ENCODE measurements around the gene COPS6.
A peak's percentile ranks its signal among the peaks of the same experiment; 100 is the strongest.

COPS6 gene

GRCh38 chr7:100064162-100064561 lies 24.6 kb upstream of the COPS6 start:
- Histone ChIP-seq H3K27me3 (replicated peaks; ENCODE audit: control insufficient read depth, insufficient read depth, low read length) (no peaks in the 10 kb centered on the region), H3K36me3 (ENCODE audit: control insufficient read depth, insufficient read depth, low read length, severe bottlenecking) (peaks cover 41% of the 10 kb centered on the region), H3K4me3 (ENCODE audit: low read length) (no peak overlapping the region), H3K9ac (ENCODE audit: low read length) (no peak overlapping the region), H3K4me1 (ENCODE audit: control insufficient read depth, insufficient read depth, low read length) (peaks cover 11% of the 10 kb centered on the region), H3K9me3 (ENCODE audit: control insufficient read depth, low read length) (no peaks in the 10 kb centered on the region)
- DNase-seq (ENCODE audit: low read depth) = no peak

DNA sequence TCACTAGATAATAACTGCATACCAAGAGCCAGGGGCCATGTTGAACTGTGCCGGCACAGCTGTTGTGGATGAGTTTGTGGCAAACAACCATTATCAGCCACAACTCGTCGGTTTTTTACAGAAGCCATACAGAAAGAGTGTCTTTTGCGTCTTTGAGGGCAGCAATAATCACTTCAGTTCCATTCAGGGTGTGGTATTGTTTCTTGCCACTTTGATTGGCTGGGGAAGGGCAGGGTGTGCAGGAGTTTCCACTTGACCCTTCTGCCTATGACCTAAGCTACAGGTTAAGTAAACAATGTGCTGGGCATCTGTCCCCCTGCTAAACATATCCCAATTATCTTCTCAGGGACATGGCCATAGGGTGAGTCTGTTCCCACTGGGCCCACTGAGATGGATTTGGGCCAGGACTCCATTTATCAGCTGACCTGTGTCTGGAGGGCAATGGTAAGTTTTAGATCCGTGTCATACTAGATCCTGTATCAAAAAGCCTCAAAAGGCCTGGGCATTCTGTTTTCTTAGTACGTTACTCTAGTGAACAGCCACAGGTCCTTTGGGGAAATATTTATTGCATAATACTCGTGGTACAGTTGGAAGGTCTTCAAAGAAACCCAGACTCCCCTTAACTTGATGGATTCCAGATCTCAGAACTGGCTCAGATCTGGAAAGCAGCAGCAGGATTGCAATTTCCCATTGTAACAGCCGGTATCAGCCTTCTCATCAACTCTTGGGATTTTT lies 23.1 kb upstream of the COPS6 start:
- Histone ChIP-seq H3K4me3 (ENCODE audit: low read length) (no peak overlapping the region), H3K9ac (ENCODE audit: low read length) (no peak overlapping the region), H3K36me3 (ENCODE audit: control insufficient read depth, insufficient read depth, low read length, severe bottlenecking) (peaks cover 49% of the 10 kb centered on the region), H3K27me3 (replicated peaks; ENCODE audit: control insufficient read depth, insufficient read depth, low read length) (no peaks in the 10 kb centered on the region), H3K4me1 (ENCODE audit: control insufficient read depth, insufficient read depth, low read length) (peaks cover 11% of the 10 kb centered on the region), H3K9me3 (ENCODE audit: control insufficient read depth, low read length) (peaks cover 12% of the 10 kb centered on the region)
- peak; percentile 92 for DNase-seq (ENCODE audit: low read depth)

GRCh38 chr7:100066953-100067352 lies 21.8 kb upstream of the COPS6 start:
- Histone ChIP-seq H3K9ac (ENCODE audit: low read length) (no peak overlapping the region), H3K9me3 (ENCODE audit: control insufficient read depth, low read length) (peaks cover 25% of the 10 kb centered on the region), H3K27me3 (replicated peaks; ENCODE audit: control insufficient read depth, insufficient read depth, low read length) (no peaks in the 10 kb centered on the region), H3K4me3 (ENCODE audit: low read length) (no peak overlapping the region), H3K4me1 (ENCODE audit: control insufficient read depth, insufficient read depth, low read length) (peaks cover 11% of the 10 kb centered on the region), H3K36me3 (ENCODE audit: control insufficient read depth, insufficient read depth, low read length, severe bottlenecking) (peaks cover 57% of the 10 kb centered on the region)
- DNase-seq (ENCODE audit: low read depth) = no peak

DNA sequence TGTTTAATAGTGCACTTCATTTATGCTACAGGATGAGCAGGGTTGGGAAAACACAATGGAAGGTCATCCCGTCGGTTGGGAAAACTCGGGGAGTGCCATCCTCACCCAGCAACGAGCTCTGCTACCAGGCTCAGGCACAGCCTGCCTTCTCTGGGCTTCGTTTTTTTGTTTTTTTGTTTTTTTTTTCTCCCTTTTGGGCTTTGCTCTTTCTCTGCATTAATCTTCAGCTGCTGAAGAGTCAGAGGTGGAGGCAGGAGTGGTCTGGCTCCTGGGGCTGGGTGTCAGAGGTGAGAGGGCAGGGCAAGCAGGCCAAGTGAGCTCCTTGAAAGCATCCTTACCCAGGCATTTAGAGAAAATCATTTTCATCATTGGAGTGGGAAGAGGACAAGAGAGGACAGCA lies 18.8 kb upstream of the COPS6 start:
- H3K9ac ChIP-seq (ENCODE audit: low read length) = no peak overlapping the region
- peaks cover 68% of the 10 kb centered on the region for H3K36me3 ChIP-seq (ENCODE audit: control insufficient read depth, insufficient read depth, low read length, severe bottlenecking)
- DNase-seq (ENCODE audit: low read depth) = no peak
- H3K27me3 ChIP-seq (replicated peaks; ENCODE audit: control insufficient read depth, insufficient read depth, low read length) = no peaks in the 10 kb centered on the region
- H3K4me1 ChIP-seq (ENCODE audit: control insufficient read depth, insufficient read depth, low read length) = peaks cover 11% of the 10 kb centered on the region
- H3K9me3 ChIP-seq (ENCODE audit: control insufficient read depth, low read length) = peaks cover 37% of the 10 kb centered on the region
- peak overlapping the region; percentile 59 for H3K4me3 ChIP-seq (ENCODE audit: low read length)

GRCh38 chr7:100071018-100071723 lies 17.6 kb upstream of the COPS6 start:
- Histone ChIP-seq H3K4me3 (ENCODE audit: low read length) (peak overlapping the region; percentile 59), H3K27me3 (replicated peaks; ENCODE audit: control insufficient read depth, insufficient read depth, low read length) (no peaks in the 10 kb centered on the region), H3K36me3 (ENCODE audit: control insufficient read depth, insufficient read depth, low read length, severe bottlenecking) (peaks cover 80% of the 10 kb centered on the region), H3K9ac (ENCODE audit: low read length) (no peak overlapping the region), H3K4me1 (ENCODE audit: control insufficient read depth, insufficient read depth, low read length) (peaks cover 2% of the 10 kb centered on the region), H3K9me3 (ENCODE audit: control insufficient read depth, low read length) (peaks cover 37% of the 10 kb centered on the region)
- no peak for DNase-seq (ENCODE audit: low read depth)

DNA sequence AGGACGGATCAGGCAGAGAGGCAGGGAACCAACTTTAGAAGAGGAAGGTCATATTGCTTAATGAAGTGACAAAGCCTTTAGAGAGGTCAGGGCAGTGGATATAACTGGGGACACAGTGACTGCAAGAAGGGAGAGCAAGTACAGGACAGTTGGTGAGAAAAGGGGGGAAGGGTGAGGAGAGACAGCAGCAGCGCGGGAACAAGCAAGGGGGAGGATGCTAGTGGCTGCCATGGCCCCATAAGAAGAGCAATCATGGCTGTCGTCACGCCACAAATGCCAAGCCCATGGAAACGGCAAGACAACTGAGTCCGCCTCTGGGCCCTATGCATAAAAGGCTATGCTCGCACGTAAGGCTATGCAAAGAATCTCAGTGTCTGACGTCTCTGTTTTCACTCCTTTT lies 16.3 kb upstream of the COPS6 start:
- no peaks in the 10 kb centered on the region for H3K27me3 ChIP-seq (replicated peaks; ENCODE audit: control insufficient read depth, insufficient read depth, low read length)
- peak overlapping the region; percentile 59 for H3K4me3 ChIP-seq (ENCODE audit: low read length)
- no peak overlapping the region for H3K9ac ChIP-seq (ENCODE audit: low read length)
- peaks cover 90% of the 10 kb centered on the region for H3K36me3 ChIP-seq (ENCODE audit: control insufficient read depth, insufficient read depth, low read length, severe bottlenecking)
- DNase-seq (ENCODE audit: low read depth) = no peak
- no peaks in the 10 kb centered on the region for H3K4me1 ChIP-seq (ENCODE audit: control insufficient read depth, insufficient read depth, low read length)
- peaks cover 37% of the 10 kb centered on the region for H3K9me3 ChIP-seq (ENCODE audit: control insufficient read depth, low read length)

DNA sequence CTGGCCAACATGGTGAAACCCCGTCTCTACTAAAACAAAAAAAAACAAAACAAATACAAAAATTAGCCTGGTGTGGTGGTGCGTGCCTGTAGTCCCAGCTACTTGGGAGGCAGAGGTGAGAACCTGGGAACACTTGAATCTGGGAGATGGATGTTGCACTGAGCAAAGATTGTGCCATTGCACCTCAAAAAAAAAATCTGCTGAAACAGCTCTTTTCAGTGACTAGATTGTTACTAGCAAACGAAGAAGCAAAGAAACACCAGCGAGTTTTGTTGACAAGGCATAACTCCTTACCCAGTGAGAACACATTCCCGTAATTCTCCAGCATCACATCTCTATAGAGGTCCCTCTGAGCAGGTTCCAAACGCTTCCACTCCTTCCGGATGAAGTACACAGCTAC lies 13.9 kb upstream of the COPS6 start:
- no peak for DNase-seq (ENCODE audit: low read depth)
- Histone ChIP-seq H3K9ac (ENCODE audit: low read length) (no peak overlapping the region), H3K9me3 (ENCODE audit: control insufficient read depth, low read length) (peaks cover 33% of the 10 kb centered on the region), H3K4me1 (ENCODE audit: control insufficient read depth, insufficient read depth, low read length) (peaks cover 8% of the 10 kb centered on the region), H3K36me3 (ENCODE audit: control insufficient read depth, insufficient read depth, low read length, severe bottlenecking) (peaks cover 87% of the 10 kb centered on the region), H3K27me3 (replicated peaks; ENCODE audit: control insufficient read depth, insufficient read depth, low read length) (no peaks in the 10 kb centered on the region), H3K4me3 (ENCODE audit: low read length) (no peak overlapping the region)

DNA sequence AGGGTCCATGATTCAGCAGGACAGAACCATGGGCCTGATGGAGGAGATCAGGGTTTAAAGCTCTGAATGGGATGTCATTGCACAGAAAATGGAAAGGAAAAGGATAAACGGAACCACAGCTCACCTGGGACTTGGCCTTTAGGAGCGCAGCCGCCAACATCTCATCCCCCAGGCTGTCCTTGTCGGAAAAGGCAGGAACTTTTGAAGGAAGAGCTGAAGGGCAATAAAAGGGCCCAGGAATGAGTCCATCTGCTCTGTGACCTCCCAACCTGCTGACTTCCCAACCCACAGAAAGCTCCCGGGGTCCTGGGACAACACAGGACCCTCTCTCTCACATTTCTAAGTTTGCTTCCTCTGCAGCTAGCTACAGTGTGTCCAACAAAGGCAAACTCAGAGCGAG lies 13.4 kb upstream of the COPS6 start:
- DNase-seq (ENCODE audit: low read depth) = no peak
- Histone ChIP-seq H3K27me3 (replicated peaks; ENCODE audit: control insufficient read depth, insufficient read depth, low read length) (no peaks in the 10 kb centered on the region), H3K4me3 (ENCODE audit: low read length) (no peak overlapping the region), H3K9me3 (ENCODE audit: control insufficient read depth, low read length) (peaks cover 28% of the 10 kb centered on the region), H3K4me1 (ENCODE audit: control insufficient read depth, insufficient read depth, low read length) (peaks cover 14% of the 10 kb centered on the region), H3K9ac (ENCODE audit: low read length) (no peak overlapping the region), H3K36me3 (ENCODE audit: control insufficient read depth, insufficient read depth, low read length, severe bottlenecking) (peaks cover 81% of the 10 kb centered on the region)

DNA sequence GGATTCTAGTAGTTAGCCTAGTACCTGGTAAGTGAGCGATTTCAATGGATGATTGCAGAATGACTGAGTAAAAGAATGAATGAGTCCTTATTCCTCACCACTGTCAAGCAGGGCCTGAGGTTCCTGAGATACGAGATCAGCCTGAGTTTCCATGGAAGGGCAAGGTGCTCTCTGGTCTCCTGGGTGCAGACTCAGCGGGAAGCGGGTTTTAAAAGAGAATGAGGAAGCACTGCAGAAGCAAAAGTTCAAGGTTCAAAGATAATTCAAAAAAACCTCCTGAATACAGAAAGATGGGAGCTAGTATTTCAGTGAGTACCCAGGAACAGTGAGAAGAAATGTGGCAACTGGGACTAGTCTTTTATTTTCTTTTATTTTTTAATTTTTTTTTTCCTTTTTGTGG lies 11.6 kb upstream of the COPS6 start:
- no peak for DNase-seq (ENCODE audit: low read depth)
- Histone ChIP-seq H3K4me3 (ENCODE audit: low read length) (no peak overlapping the region), H3K4me1 (ENCODE audit: control insufficient read depth, insufficient read depth, low read length) (peaks cover 15% of the 10 kb centered on the region), H3K27me3 (replicated peaks; ENCODE audit: control insufficient read depth, insufficient read depth, low read length) (no peaks in the 10 kb centered on the region), H3K36me3 (ENCODE audit: control insufficient read depth, insufficient read depth, low read length, severe bottlenecking) (peaks cover 63% of the 10 kb centered on the region), H3K9me3 (ENCODE audit: control insufficient read depth, low read length) (peaks cover 10% of the 10 kb centered on the region), H3K9ac (ENCODE audit: low read length) (no peak overlapping the region)

- peaks cover 44% of the 10 kb centered on the region for H3K36me3 ChIP-seq (ENCODE audit: control insufficient read depth, insufficient read depth, low read length, severe bottlenecking)
- H3K4me1 ChIP-seq (ENCODE audit: control insufficient read depth, insufficient read depth, low read length) = peaks cover 15% of the 10 kb centered on the region
- no peaks in the 10 kb centered on the region for H3K27me3 ChIP-seq (replicated peaks; ENCODE audit: control insufficient read depth, insufficient read depth, low read length)
- no peak for DNase-seq (ENCODE audit: low read depth)
- no peak overlapping the region for H3K4me3 ChIP-seq (ENCODE audit: low read length)
- no peaks in the 10 kb centered on the region for H3K9me3 ChIP-seq (ENCODE audit: control insufficient read depth, low read length)
- peak overlapping the region; percentile 18 for H3K9ac ChIP-seq (ENCODE audit: low read length)
These were observed 9.7 kb upstream of the COPS6 start for GRCh38 chr7:100079024-100079560.

- H3K9me3 ChIP-seq (ENCODE audit: control insufficient read depth, low read length) = no peaks in the 10 kb centered on the region
- H3K27me3 ChIP-seq (replicated peaks; ENCODE audit: control insufficient read depth, insufficient read depth, low read length) = no peaks in the 10 kb centered on the region
- peak overlapping the region; percentile 98 for H3K9ac ChIP-seq (ENCODE audit: low read length)
- peak overlapping the region; percentile 95 for H3K4me3 ChIP-seq (ENCODE audit: low read length)
- peaks cover 15% of the 10 kb centered on the region for H3K4me1 ChIP-seq (ENCODE audit: control insufficient read depth, insufficient read depth, low read length)
- DNase-seq (ENCODE audit: low read depth) = peak; percentile 46
- peaks cover 25% of the 10 kb centered on the region for H3K36me3 ChIP-seq (ENCODE audit: control insufficient read depth, insufficient read depth, low read length, severe bottlenecking)
These were observed 7.7 kb upstream of the COPS6 start for GRCh38 chr7:100080907-100081534.

All from adipocyte (in vitro differentiated cells).